Endometrium (tissue), 2 donors: ENCODE results near the gene NR3C1.

ENCODE experiments used
- FAIRE-seq: peaks from 2 replicates; lab custom pipeline; 2012; peaks lifted over from hg19 to GRCh38; lab: Jason Lieb, UNC
- donor health status: control.
- donor health status: control.

NR3C1 gene

GRCh38 chr5:143403593-143404415, at the start of gene NR3C1:
Gene NR3C1 (minus strand): TSS chr5:143403686. CDS start chr5:143400839, 2,847 bp downstream.
- FAIRE-seq: no peak

- FAIRE-seq: no peak
Observed at GRCh38 chr5:143449772-143450171, 46.3 kb upstream of the NR3C1 start.

- no peak for FAIRE-seq
Observed at GRCh38 chr5:143448518-143448917, 45.0 kb upstream of the NR3C1 start.

GRCh38 chr5:143447983-143448382, 44.5 kb upstream of the NR3C1 start:
- no peak for FAIRE-seq

- no peak for FAIRE-seq
Observed at GRCh38 chr5:143446535-143447226, 43.2 kb upstream of the NR3C1 start.

- FAIRE-seq: peak; percentile 54
Observed at GRCh38 chr5:143445776-143446175, 42.3 kb upstream of the NR3C1 start.

- no peak for FAIRE-seq
Observed at GRCh38 chr5:143443330-143443729, 39.8 kb upstream of the NR3C1 start.

- FAIRE-seq: no peak
Observed at GRCh38 chr5:143442385-143442784, 38.9 kb upstream of the NR3C1 start.

GRCh38 chr5:143440448-143441115, 37.1 kb upstream of the NR3C1 start:
- no peak for FAIRE-seq

GRCh38 chr5:143437666-143438273, 34.3 kb upstream of the NR3C1 start:
- no peak for FAIRE-seq

GRCh38 chr5:143436871-143437270, 33.4 kb upstream of the NR3C1 start:
- no peak for FAIRE-seq

- FAIRE-seq: no peak
Observed at GRCh38 chr5:143435210-143435657, 31.7 kb upstream of the NR3C1 start.

GRCh38 chr5:143434261-143435209, 31.0 kb upstream of the NR3C1 start:
- no peak for FAIRE-seq

GRCh38 chr5:143433670-143434069, 30.2 kb upstream of the NR3C1 start:
- FAIRE-seq: no peak

GRCh38 chr5:143432658-143433239, 29.3 kb upstream of the NR3C1 start:
- no peak for FAIRE-seq

GRCh38 chr5:143431789-143432188, 28.3 kb upstream of the NR3C1 start:
- FAIRE-seq: no peak

- no peak for FAIRE-seq
Observed at GRCh38 chr5:143428738-143429420, 25.4 kb upstream of the NR3C1 start.

- no peak for FAIRE-seq
Observed at GRCh38 chr5:143428155-143428554, 24.7 kb upstream of the NR3C1 start.

GRCh38 chr5:143427122-143427735, 23.7 kb upstream of the NR3C1 start:
- FAIRE-seq: no peak
